Measurements from ENCODE around the gene RTP4.

RTP4 gene

GRCh38 chr3:187342255-187342654 lies 25.9 kb upstream of the RTP4 start:
- no peaks in the 10 kb centered on the region for H3K36me3 ChIP-seq (ENCODE audit: insufficient read depth, low read length)
- H2AFZ ChIP-seq (ENCODE audit: low read length), result no peak overlapping the region
- no peaks in the 10 kb centered on the region for H3K79me2 ChIP-seq (ENCODE audit: insufficient read depth, low read length)
- H3F3A ChIP-seq (ENCODE audit: low read depth), result no peaks in the 10 kb centered on the region
- H3K4me3 ChIP-seq (ENCODE audit: low read length, poor library complexity, severe bottlenecking), result no peak overlapping the region
- H3K4me1 ChIP-seq (ENCODE audit: insufficient read depth, low read length, poor library complexity, severe bottlenecking), result no peaks in the 10 kb centered on the region
- no peak overlapping the region for H3K4me2 ChIP-seq (ENCODE audit: low read depth, low read length, poor library complexity, severe bottlenecking)
- H3K9me3 ChIP-seq (ENCODE audit: insufficient read depth, low read depth, low read length), result no peaks in the 10 kb centered on the region
- no peak for TF ChIP-seq CTCF (conservative IDR thresholded peaks at IDR 0.05; ENCODE audit: low read length)
- H3K9ac ChIP-seq (ENCODE audit: low read depth, low read length, poor library complexity, severe bottlenecking), result no peak overlapping the region
- H4K20me1 ChIP-seq (ENCODE audit: insufficient read depth, low read length, poor library complexity, severe bottlenecking), result no peaks in the 10 kb centered on the region
- H3K9me2 ChIP-seq (replicated peaks; ENCODE audit: low read depth, low read length), result no peaks in the 10 kb centered on the region
- no peaks in the 10 kb centered on the region for H3K27me3 ChIP-seq (ENCODE audit: insufficient read depth, low read length, poor library complexity, severe bottlenecking)

GRCh38 chr3:187343670-187344069 lies 24.5 kb upstream of the RTP4 start:
- H3K79me2 ChIP-seq (ENCODE audit: insufficient read depth, low read length), result no peaks in the 10 kb centered on the region
- H3F3A ChIP-seq (ENCODE audit: low read depth), result no peaks in the 10 kb centered on the region
- no peaks in the 10 kb centered on the region for H3K36me3 ChIP-seq (ENCODE audit: insufficient read depth, low read length)
- H3K4me3 ChIP-seq (ENCODE audit: low read length, poor library complexity, severe bottlenecking), result no peak overlapping the region
- H3K27me3 ChIP-seq (ENCODE audit: insufficient read depth, low read length, poor library complexity, severe bottlenecking), result no peaks in the 10 kb centered on the region
- H3K9me2 ChIP-seq (replicated peaks; ENCODE audit: low read depth, low read length), result no peaks in the 10 kb centered on the region
- H4K20me1 ChIP-seq (ENCODE audit: insufficient read depth, low read length, poor library complexity, severe bottlenecking), result no peaks in the 10 kb centered on the region
- TF ChIP-seq CTCF (conservative IDR thresholded peaks at IDR 0.05; ENCODE audit: low read length) (no peak), EZH2phosphoT487 (IDR thresholded peaks at IDR 0.05; ENCODE audit: borderline replicate concordance) (no peak)
- no peak overlapping the region for H2AFZ ChIP-seq (ENCODE audit: low read length)
- H3K9ac ChIP-seq (ENCODE audit: low read depth, low read length, poor library complexity, severe bottlenecking), result no peak overlapping the region
- no peaks in the 10 kb centered on the region for H3K9me3 ChIP-seq (ENCODE audit: insufficient read depth, low read depth, low read length)
- H3K4me1 ChIP-seq (ENCODE audit: insufficient read depth, low read length, poor library complexity, severe bottlenecking), result no peaks in the 10 kb centered on the region
- H3K4me2 ChIP-seq (ENCODE audit: low read depth, low read length, poor library complexity, severe bottlenecking), result no peak overlapping the region

GRCh38 chr3:187352581-187353575 lies 15.3 kb upstream of the RTP4 start:
- Histone ChIP-seq H3K4me3 (ENCODE audit: low read length, poor library complexity, severe bottlenecking) (no peak overlapping the region), H3K9me3 (ENCODE audit: insufficient read depth, low read depth, low read length) (no peaks in the 10 kb centered on the region), H3K36me3 (ENCODE audit: insufficient read depth, low read length) (no peaks in the 10 kb centered on the region), H3K4me2 (ENCODE audit: low read depth, low read length, poor library complexity, severe bottlenecking) (no peak overlapping the region), H3K79me2 (ENCODE audit: insufficient read depth, low read length) (no peaks in the 10 kb centered on the region), H3K27me3 (ENCODE audit: insufficient read depth, low read length, poor library complexity, severe bottlenecking) (no peaks in the 10 kb centered on the region), H4K20me1 (ENCODE audit: insufficient read depth, low read length, poor library complexity, severe bottlenecking) (no peaks in the 10 kb centered on the region), H2AFZ (ENCODE audit: low read length) (no peak overlapping the region), H3K4me1 (ENCODE audit: insufficient read depth, low read length, poor library complexity, severe bottlenecking) (no peaks in the 10 kb centered on the region), H3F3A (ENCODE audit: low read depth) (no peaks in the 10 kb centered on the region), H3K9me2 (replicated peaks; ENCODE audit: low read depth, low read length) (no peaks in the 10 kb centered on the region), H3K9ac (ENCODE audit: low read depth, low read length, poor library complexity, severe bottlenecking) (no peak overlapping the region)
- TF ChIP-seq CTCF (conservative IDR thresholded peaks at IDR 0.05; ENCODE audit: low read length) (no peak), EZH2phosphoT487 (IDR thresholded peaks at IDR 0.05; ENCODE audit: borderline replicate concordance) (no peak)
